Thoracic aorta (tissue), 2 donors: ENCODE results near the gene KLHL26. TPM values are rescaled to one million over a fixed set of nuclear protein-coding genes. Genes with fewer than 3 reads are reported as not detected.

Experiments used
- ATAC-seq: fragments of 150-250 bp; one replicate; pipeline ENCODE4 v1.8.0; 2017; ENCODE audit warnings: low read depth; ENCODE audit not compliant: insufficient number of reproducible peaks, low FRiP score
- DNase-seq: peaks from one replicate; pipeline ENCODE4 v3.0.0-alpha.2; 2020; ENCODE audit warnings: low spot score
- H3K27ac ChIP-seq, 2 donors: fragments of 200-600 bp; sonication (generic); 1 replicate in 1 of 2; 2 replicates in 1 of 2; pipeline ENCODE4 v1.5.1; 2016; ENCODE audit warnings: mild to moderate bottlenecking in 2 of 2, moderate library complexity in 2 of 2
- H3K27me3 ChIP-seq: fragments of 200-600 bp; sonication (generic); replicated peaks from 2 replicates; pipeline ENCODE4 v1.6.0; 2016; ENCODE audit warnings: mild to moderate bottlenecking; ENCODE audit not compliant: insufficient read depth
- H3K36me3 ChIP-seq: fragments of 200-600 bp; sonication (generic); one replicate; pipeline ENCODE4 v1.5.1; 2016
- H3K4me1 ChIP-seq, 2 donors: fragments of 200-600 bp; sonication (generic); 1 replicate in 1 of 2; 2 replicates in 1 of 2; pipeline versions ENCODE4 v1.5.1 to v1.6.0; 2016; ENCODE audit warnings: low read depth in 2 of 2, mild to moderate bottlenecking in 1 of 2; ENCODE audit not compliant: control insufficient read depth in 1 of 2
- H3K4me3 ChIP-seq: fragments of 200-600 bp; sonication (generic); 2 replicates; pipeline ENCODE4 v1.5.1; 2016; ENCODE audit warnings: mild to moderate bottlenecking
- H3K9me3 ChIP-seq: fragments of 200-600 bp; sonication (generic); 2 replicates; pipeline ENCODE4 v1.5.1; 2016
- total RNA-seq, 2 donors: library from RNA; depleted of rRNA; stranded (reverse); fragments of >200 nt; gene quantifications; one replicate each; pipeline versions ENCODE4 v1.1.0 to v1.2.3, GENCODE V29; 2016
- TF ChIP-seq, protein P1 (sequence below): fragments of 200-600 bp; sonication (generic); IDR thresholded peaks from one replicate; pipeline ENCODE4 v1.5.1; 2019; ENCODE audit warnings: antibody characterized with exemption

KLHL26 gene
- total RNA-seq, 2 donors from 2014 or later = 11.2 to 24.5 TPM

DNA sequence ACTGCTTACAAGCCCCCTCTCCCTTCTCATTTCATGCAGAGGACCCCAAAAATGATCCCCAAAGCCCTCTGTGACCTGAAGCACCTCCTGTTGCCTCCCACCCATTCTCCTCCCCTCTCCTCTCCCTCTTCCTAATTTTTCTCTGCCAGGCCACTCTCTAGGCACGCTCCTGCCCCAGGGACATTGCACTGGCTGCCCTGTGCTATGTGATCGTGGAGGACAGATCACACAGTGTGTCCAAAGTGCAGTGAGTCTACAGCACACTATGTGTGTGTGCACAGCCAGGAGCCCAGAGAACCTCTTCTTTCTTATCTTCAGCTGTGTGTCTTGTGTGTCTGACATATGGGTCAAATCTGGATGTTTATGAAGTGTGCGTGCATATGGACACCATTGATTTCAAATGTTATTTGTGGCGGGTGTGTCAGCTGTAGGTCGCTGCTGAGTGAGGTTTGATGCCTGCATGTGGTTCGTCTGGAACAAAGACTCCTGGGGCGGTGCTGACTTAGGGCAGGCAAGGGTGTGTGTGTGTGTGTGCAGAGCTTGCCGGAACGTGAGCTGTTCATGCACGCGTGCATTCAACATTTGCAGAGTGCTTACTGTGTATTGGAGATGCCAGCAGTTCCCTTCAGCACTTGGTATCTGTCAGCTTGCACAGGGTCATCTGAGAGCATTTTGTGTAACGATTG lies 2.1 kb upstream of the KLHL26 start:
- no peak for ATAC-seq
- H3K27ac ChIP-seq = no peak overlapping the region

GRCh38 chr19:18635831-18636182 lies 1.0 kb upstream of the KLHL26 start:
- DNase-seq (no peak), ATAC-seq (no peak)
- Histone ChIP-seq H3K9me3 (no peaks in the 10 kb centered on the region), H3K4me3 (no peak overlapping the region), H3K36me3 (no peaks in the 10 kb centered on the region), H3K27me3 (no peaks in the 10 kb centered on the region), H3K4me1 (peaks cover 8 to 13% of the 10 kb centered on the region in 2 donors), H3K27ac (no peak overlapping the region)
- TF ChIP-seq, protein P1, sequence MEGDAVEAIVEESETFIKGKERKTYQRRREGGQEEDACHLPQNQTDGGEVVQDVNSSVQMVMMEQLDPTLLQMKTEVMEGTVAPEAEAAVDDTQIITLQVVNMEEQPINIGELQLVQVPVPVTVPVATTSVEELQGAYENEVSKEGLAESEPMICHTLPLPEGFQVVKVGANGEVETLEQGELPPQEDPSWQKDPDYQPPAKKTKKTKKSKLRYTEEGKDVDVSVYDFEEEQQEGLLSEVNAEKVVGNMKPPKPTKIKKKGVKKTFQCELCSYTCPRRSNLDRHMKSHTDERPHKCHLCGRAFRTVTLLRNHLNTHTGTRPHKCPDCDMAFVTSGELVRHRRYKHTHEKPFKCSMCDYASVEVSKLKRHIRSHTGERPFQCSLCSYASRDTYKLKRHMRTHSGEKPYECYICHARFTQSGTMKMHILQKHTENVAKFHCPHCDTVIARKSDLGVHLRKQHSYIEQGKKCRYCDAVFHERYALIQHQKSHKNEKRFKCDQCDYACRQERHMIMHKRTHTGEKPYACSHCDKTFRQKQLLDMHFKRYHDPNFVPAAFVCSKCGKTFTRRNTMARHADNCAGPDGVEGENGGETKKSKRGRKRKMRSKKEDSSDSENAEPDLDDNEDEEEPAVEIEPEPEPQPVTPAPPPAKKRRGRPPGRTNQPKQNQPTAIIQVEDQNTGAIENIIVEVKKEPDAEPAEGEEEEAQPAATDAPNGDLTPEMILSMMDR = no peak

More for the DNA sequence above, 2.1 kb upstream of the KLHL26 start:
- Histone ChIP-seq H3K36me3 (no peaks in the 10 kb centered on the region), H3K27me3 (no peaks in the 10 kb centered on the region), H3K9me3 (no peaks in the 10 kb centered on the region), H3K4me3 (no peak overlapping the region), H3K4me1 (peaks cover 8 to 19% of the 10 kb centered on the region in 2 donors)
- TF ChIP-seq, protein P1 = no peak
- no peak for DNase-seq

DNA sequence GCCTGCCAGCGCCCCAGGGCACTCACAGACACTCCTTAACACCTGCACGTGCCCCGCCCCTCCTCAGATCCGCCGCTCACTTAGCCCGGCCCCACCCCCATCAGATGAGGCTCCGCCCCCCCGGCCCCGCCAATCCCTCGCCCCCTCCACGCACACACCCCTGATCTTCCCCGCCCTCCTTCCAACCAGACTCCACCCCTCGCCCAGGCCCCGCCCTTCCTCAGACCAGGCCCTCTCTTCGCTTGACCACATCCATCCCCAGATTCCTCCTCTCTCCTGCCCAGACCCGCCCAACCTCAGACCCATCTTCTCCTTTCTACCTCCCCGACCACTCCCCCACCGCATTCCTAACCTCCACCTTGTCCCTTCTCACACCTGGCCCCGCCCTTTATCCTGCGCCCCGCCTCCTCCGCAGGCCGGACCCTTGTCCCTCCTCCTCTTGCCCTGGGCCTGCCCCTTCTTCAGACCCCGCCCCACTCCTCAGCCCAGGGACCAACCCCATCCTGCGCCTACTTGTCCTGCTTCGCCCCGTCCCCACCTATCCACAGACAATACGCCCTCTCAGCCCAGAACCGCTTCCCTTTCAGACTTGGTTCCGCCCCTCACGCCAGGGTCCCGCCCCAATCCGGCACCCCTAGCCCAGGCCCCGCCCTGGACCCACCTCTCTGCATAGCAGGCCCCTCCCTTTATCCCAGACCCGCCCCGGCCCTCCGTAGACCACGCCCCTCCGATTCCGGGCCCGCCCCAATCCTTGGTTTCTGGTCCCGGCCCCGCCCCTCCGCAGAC lies 452 bp upstream of the KLHL26 start:
- H3K9me3 ChIP-seq = no peaks in the 10 kb centered on the region
- H3K4me1 ChIP-seq = peaks cover 8 to 13% of the 10 kb centered on the region in 2 donors
- no peaks in the 10 kb centered on the region for H3K27me3 ChIP-seq
- peak; percentile 95 for DNase-seq
- peak; percentile 91 for ATAC-seq
- no peaks in the 10 kb centered on the region for H3K36me3 ChIP-seq
- TF ChIP-seq, protein P1 = no peak
- peak overlapping the region; percentile 95 for H3K4me3 ChIP-seq
- H3K27ac ChIP-seq = peak overlapping the region; percentile 53 to 81

- ATAC-seq (no peak), DNase-seq (no peak)
- TF ChIP-seq, protein P1 = no peak
- peak overlapping the region; percentile 95 for H3K4me3 ChIP-seq
- no peaks in the 10 kb centered on the region for H3K36me3 ChIP-seq
- no peaks in the 10 kb centered on the region for H3K9me3 ChIP-seq
- H3K4me1 ChIP-seq = peaks cover 8 to 13% of the 10 kb centered on the region in 2 donors
- peak overlapping the region; percentile 81 to 90 for H3K27ac ChIP-seq
- H3K27me3 ChIP-seq = no peaks in the 10 kb centered on the region
Observed at GRCh38 chr19:18637673-18638630, 1.1 kb downstream of the KLHL26 start.
